Measurements from ENCODE around the gene P4HA2. TPM values are rescaled to one million over a fixed set of nuclear protein-coding genes. Genes with fewer than 3 reads are reported as not detected.

P4HA2 gene
- total RNA-seq, 1 experiment from 2014 or later: 43.6 TPM

- H3K4me1 ChIP-seq (ENCODE audit: insufficient read depth, low read length): peaks cover 3% of the 10 kb centered on the region; the same call in 1 of the 2 replicates
- BruUV-seq (replicated peaks): no TSS peak
- H3K4me3 ChIP-seq (ENCODE audit: low read length): no peak overlapping the region
- no peaks in the 10 kb centered on the region for H3F3A ChIP-seq (ENCODE audit: low read length, unreplicated experiment)
- H2AFZ ChIP-seq (ENCODE audit: low read length): peak overlapping the region; percentile 63
- H3K9me3 ChIP-seq (ENCODE audit: low read length): no peaks in the 10 kb centered on the region
- ChIA-PET CTCF (interaction anchor here (0.6 kb wide), 1 partner anchor 63 kb away, joined by 3 read pairs; no protein-coding TSS in a partner anchor), POLR2A (ENCODE audit: unreplicated experiment) (no interaction called here)
- H3K27me3 ChIP-seq (ENCODE audit: low read length): no peaks in the 10 kb centered on the region
- no peak overlapping the region for H3K27ac ChIP-seq (ENCODE audit: low read length)
- H3K9me2 ChIP-seq (replicated peaks; ENCODE audit: low read length): no peaks in the 10 kb centered on the region
- no peak for DNase-seq
- no peaks in the 10 kb centered on the region for H3K36me3 ChIP-seq (ENCODE audit: low read depth, low read length)
- intact Hi-C loops (cut with micrococcal nuclease): no loop called here
- no peak overlapping the region for H3K9ac ChIP-seq (ENCODE audit: low read length)
- ATAC-seq: peak; percentile 38; the same call in 1 of the 2 replicates
- no peaks in the 10 kb centered on the region for H3K79me2 ChIP-seq (ENCODE audit: low read length)
- no peak overlapping the region for H3K4me2 ChIP-seq (ENCODE audit: low read length)
- H4K20me1 ChIP-seq (ENCODE audit: low read length): no peaks in the 10 kb centered on the region
- TF ChIP-seq CTCF (conservative IDR thresholded peaks at IDR 0.05; ENCODE audit: low read depth, low read length) (no peak), EZH2 (IDR thresholded peaks at IDR 0.05; ENCODE audit: low read length, unreplicated experiment) (no peak)
Observed at GRCh38 chr5:132243366-132243977, 15.8 kb upstream of the P4HA2 start.

- H3F3A ChIP-seq (ENCODE audit: low read length, unreplicated experiment): no peaks in the 10 kb centered on the region
- ChIA-PET POLR2A (ENCODE audit: unreplicated experiment) (no interaction called here), CTCF (no interaction called here)
Observed at GRCh38 chr5:132239776-132240175, 12.1 kb upstream of the P4HA2 start.

More at GRCh38 chr5:132239776-132240175, 12.1 kb upstream of the P4HA2 start:
- no peak for ATAC-seq
- Histone ChIP-seq H3K27me3 (ENCODE audit: low read length) (no peaks in the 10 kb centered on the region), H3K9ac (ENCODE audit: low read length) (no peak overlapping the region), H3K9me2 (replicated peaks; ENCODE audit: low read length) (no peaks in the 10 kb centered on the region), H3K4me3 (ENCODE audit: low read length) (no peak overlapping the region), H2AFZ (ENCODE audit: low read length) (no peak overlapping the region), H3K27ac (ENCODE audit: low read length) (no peak overlapping the region), H3K4me2 (ENCODE audit: low read length) (no peak overlapping the region), H3K9me3 (ENCODE audit: low read length) (no peaks in the 10 kb centered on the region), H3K4me1 (ENCODE audit: insufficient read depth, low read length) (peaks cover 3% of the 10 kb centered on the region; the same call in 1 of the 2 replicates), H3K79me2 (ENCODE audit: low read length) (no peaks in the 10 kb centered on the region), H4K20me1 (ENCODE audit: low read length) (no peaks in the 10 kb centered on the region), H3K36me3 (ENCODE audit: low read depth, low read length) (no peaks in the 10 kb centered on the region)
- no TSS peak for BruUV-seq (replicated peaks)
- intact Hi-C loops (cut with micrococcal nuclease): no loop called here
- DNase-seq: no peak
- TF ChIP-seq CTCF (conservative IDR thresholded peaks at IDR 0.05; ENCODE audit: low read depth, low read length): no peak
- TF ChIP-seq EZH2phosphoT487 (IDR thresholded peaks at IDR 0.05; ENCODE audit: borderline replicate concordance, low read length): no peak
- TF ChIP-seq EZH2 (IDR thresholded peaks at IDR 0.05; ENCODE audit: low read length, unreplicated experiment): no peak
